GM18499 (cell line): ENCODE results near the gene TGM2.

Experiments used
- ATAC-seq: cut with Tn5 transposase; IDR thresholded peaks from one replicate; pipeline ENCODE4 v1.9.1; 2021; ENCODE audit warnings: moderate number of reproducible peaks; ENCODE audit not compliant: insufficient read depth, unreplicated experiment

The TGM2 gene

GRCh38 chr20:38178581-38178980 is 13.5 kb upstream of the TGM2 start:
- no peak for ATAC-seq

GRCh38 chr20:38178065-38178491 is 13.0 kb upstream of the TGM2 start:
- no peak for ATAC-seq

- ATAC-seq: no peak
Observed at GRCh38 chr20:38177201-38177600, 12.1 kb upstream of the TGM2 start.

- no peak for ATAC-seq
Observed at GRCh38 chr20:38175304-38176180, 10.5 kb upstream of the TGM2 start.

- ATAC-seq: no peak
Observed at GRCh38 chr20:38173237-38174156, 8.4 kb upstream of the TGM2 start.

GRCh38 chr20:38172408-38172807 is 7.3 kb upstream of the TGM2 start:
- ATAC-seq: no peak

- ATAC-seq: no peak
Observed at GRCh38 chr20:38171675-38172043, 6.6 kb upstream of the TGM2 start.

- ATAC-seq: no peak
Observed at GRCh38 chr20:38170826-38171674, 6.0 kb upstream of the TGM2 start.

- no peak for ATAC-seq
Observed at GRCh38 chr20:38170219-38170825, 5.3 kb upstream of the TGM2 start.

GRCh38 chr20:38169636-38170193 is 4.6 kb upstream of the TGM2 start:
- ATAC-seq: no peak

- no peak for ATAC-seq
Observed at GRCh38 chr20:38168791-38169589, 3.9 kb upstream of the TGM2 start.

GRCh38 chr20:38167851-38168760 is 3.0 kb upstream of the TGM2 start:
- ATAC-seq: no peak

- no peak for ATAC-seq
Observed at GRCh38 chr20:38167328-38167850, 2.3 kb upstream of the TGM2 start.

GRCh38 chr20:38166703-38167233 is 1.7 kb upstream of the TGM2 start:
- ATAC-seq: no peak

- no peak for ATAC-seq
Observed at GRCh38 chr20:38165966-38166702, 1.1 kb upstream of the TGM2 start.

GRCh38 chr20:38164624-38165088 is 414 bp downstream of the TGM2 start:
- ATAC-seq: no peak

GRCh38 chr20:38164069-38164468 is 1.0 kb downstream of the TGM2 start:
- ATAC-seq: no peak
